HG02588 (cell line): ENCODE results near the gene VWDE.

ENCODE experiments used
- ATAC-seq: cut with Tn5 transposase; IDR thresholded peaks from one replicate; pipeline ENCODE4 v1.9.1; 2021; ENCODE audit warnings: mild to moderate bottlenecking, moderate library complexity; ENCODE audit not compliant: unreplicated experiment

The VWDE gene

GRCh38 chr7:12294701-12295100 lies 109.0 kb downstream of the VWDE start:
- ATAC-seq: peak; percentile 51

GRCh38 chr7:12291870-12292269 lies 111.8 kb downstream of the VWDE start:
- ATAC-seq: no peak

- no peak for ATAC-seq
These were observed 112.9 kb downstream of the VWDE start for GRCh38 chr7:12290761-12291160.

- ATAC-seq: no peak
These were observed 113.7 kb downstream of the VWDE start for GRCh38 chr7:12289996-12290395.

DNA sequence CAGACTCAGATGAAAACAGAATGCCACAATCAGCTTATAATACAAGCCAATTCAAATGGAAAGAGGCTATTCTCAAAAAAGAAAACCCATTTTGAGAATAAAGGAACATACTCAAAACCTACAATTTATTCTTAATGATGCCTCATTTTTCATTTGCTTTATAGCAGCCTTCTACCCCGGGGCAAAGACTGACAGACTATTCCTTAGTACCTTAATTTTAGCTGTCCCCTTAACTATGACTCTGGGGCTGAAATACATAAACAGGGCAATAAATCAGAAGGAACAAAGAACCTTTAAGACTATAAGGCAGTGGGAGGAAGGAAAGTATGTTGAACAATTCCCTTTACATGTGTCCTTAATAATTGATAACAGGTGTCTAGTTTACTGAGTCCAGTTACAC lies 115.8 kb downstream of the VWDE start:
- no peak for ATAC-seq

DNA sequence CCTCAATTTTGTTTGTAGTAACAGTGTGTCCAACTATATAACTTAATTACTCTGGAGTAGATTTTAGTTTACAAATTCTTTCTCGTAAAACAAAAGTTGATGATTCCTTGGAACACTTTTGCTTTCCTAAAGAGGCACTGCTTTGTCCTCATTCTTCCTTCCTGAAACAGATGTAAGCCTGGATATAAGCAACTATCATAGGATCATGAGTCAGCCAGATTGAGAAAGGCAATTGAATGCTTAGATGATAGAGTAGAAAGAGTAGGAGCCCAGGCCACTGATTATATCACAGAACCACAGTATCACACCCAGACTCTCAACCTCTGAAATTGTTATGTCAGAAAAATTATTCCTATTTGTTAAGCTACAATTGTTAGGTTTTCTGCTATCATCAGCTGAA lies 122.6 kb downstream of the VWDE start:
- ATAC-seq: no peak
